ENCODE measurements around the gene COMMD3. TPM values are rescaled to one million over a fixed set of nuclear protein-coding genes. Genes with fewer than 3 reads are reported as not detected.

Gene COMMD3
- total and polyA plus RNA-seq, 9 of the 15 experiments (the other 6 are each of a cell fraction or from before 2014, with no cell fraction given): 50.7 to 217 (median 80.1) TPM

DNA sequence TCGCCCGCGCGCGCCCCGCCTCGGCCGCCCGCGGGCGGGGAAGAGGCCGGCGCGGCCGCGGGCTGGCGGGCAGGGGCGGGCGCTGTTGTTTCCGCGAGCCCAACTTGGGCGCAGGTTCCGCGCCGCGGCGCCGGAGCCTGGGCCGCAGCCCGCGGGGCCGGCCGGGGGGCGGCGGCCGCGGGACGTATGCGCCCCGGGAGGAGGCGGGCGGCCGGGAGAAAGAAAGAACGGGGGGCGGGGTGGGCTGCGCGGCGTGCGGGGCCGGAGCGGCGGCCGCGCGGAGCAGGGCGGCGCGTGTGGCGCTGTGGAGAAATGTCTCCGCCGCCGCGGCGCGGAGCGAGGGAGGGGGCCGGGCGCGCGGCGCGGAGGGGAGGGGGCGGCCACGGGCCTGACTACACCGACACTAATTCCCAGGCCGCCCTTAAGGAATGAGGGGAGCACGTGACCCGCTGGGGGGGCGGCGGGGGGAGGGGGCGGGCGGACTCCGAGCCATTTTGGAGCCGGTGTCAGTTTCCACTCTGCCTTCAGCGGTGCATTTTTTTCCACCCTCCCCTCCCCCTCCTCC lies 4.5 kb downstream of the COMMD3 start, which contains the start of gene BMI1 (continued):
- TF ChIP-seq POLR2B (IDR thresholded peaks at IDR 0.05; ENCODE audit: low read depth, partially characterized antibody) (no peak), MBD2 (IDR thresholded peaks at IDR 0.05; ENCODE audit: borderline replicate concordance, low read depth) (no peak), MYC (IDR thresholded peaks at IDR 0.05; ENCODE audit: low read depth, low read length) (peak; percentile 52; the same call in 1 of the 2 replicates), MYC (CRISPR knock-in tag; IDR thresholded peaks at IDR 0.05; ENCODE audit: borderline replicate concordance, low read depth) (no peak), STAT5B (CRISPR knock-in tag; IDR thresholded peaks at IDR 0.05) (no peak), ETV6 (IDR thresholded peaks at IDR 0.05; ENCODE audit: borderline replicate concordance in 1 of 2, low read depth in 2 of 2, low read length in 1 of 2) (no peak), ETV6 (CRISPR knock-in tag; IDR thresholded peaks at IDR 0.05; ENCODE audit: borderline replicate concordance) (no peak), POLR3A (IDR thresholded peaks at IDR 0.05; ENCODE audit: borderline replicate concordance, extremely low read depth, insufficient read depth, insufficient read length) (no peak), CEBPG (CRISPR knock-in tag; IDR thresholded peaks at IDR 0.05) (no peak), CEBPG (tag; conservative IDR thresholded peaks at IDR 0.05 in 1 of 2, IDR thresholded peaks at IDR 0.05 in 1 of 2) (no peak), PTRF (tag; IDR thresholded peaks at IDR 0.05) (no peak), ATF1 (CRISPR knock-in tag; IDR thresholded peaks at IDR 0.05) (no peak), ATF1 (tag; IDR thresholded peaks at IDR 0.05) (no peak), NONO (IDR thresholded peaks at IDR 0.05; ENCODE audit: low read depth in 2 of 2, low read length in 1 of 2) (0 out of 4 replicates have a peak, but pooled peaks of 1 of the 2 experiments have one; percentile 50), YBX1 (IDR thresholded peaks at IDR 0.05) (no peak), ZNF23 (CRISPR knock-in tag; IDR thresholded peaks at IDR 0.05) (no peak), ZNF212 (CRISPR knock-in tag; IDR thresholded peaks at IDR 0.05) (no peak), SMARCC2 (IDR thresholded peaks at IDR 0.05; ENCODE audit: low read depth) (no peak), ZNF764 (CRISPR knock-in tag; IDR thresholded peaks at IDR 0.05; ENCODE audit: low read depth) (no peak), SNIP1 (IDR thresholded peaks at IDR 0.05; ENCODE audit: low read depth) (no peak), ZNF217 (CRISPR knock-in tag; IDR thresholded peaks at IDR 0.05) (no peak), ZNF699 (CRISPR knock-in tag; IDR thresholded peaks at IDR 0.05; ENCODE audit: insufficient replicate concordance) (no peak), ZNF184 (CRISPR knock-in tag; IDR thresholded peaks at IDR 0.05) (no peak), CEBPB (tag; IDR thresholded peaks at IDR 0.05) (no peak)
- TF ChIP-seq, protein P1, sequence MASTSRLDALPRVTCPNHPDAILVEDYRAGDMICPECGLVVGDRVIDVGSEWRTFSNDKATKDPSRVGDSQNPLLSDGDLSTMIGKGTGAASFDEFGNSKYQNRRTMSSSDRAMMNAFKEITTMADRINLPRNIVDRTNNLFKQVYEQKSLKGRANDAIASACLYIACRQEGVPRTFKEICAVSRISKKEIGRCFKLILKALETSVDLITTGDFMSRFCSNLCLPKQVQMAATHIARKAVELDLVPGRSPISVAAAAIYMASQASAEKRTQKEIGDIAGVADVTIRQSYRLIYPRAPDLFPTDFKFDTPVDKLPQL (IDR thresholded peaks at IDR 0.05; ENCODE audit: extremely low read depth, insufficient read length): no peak
- TF ChIP-seq, protein P2, sequence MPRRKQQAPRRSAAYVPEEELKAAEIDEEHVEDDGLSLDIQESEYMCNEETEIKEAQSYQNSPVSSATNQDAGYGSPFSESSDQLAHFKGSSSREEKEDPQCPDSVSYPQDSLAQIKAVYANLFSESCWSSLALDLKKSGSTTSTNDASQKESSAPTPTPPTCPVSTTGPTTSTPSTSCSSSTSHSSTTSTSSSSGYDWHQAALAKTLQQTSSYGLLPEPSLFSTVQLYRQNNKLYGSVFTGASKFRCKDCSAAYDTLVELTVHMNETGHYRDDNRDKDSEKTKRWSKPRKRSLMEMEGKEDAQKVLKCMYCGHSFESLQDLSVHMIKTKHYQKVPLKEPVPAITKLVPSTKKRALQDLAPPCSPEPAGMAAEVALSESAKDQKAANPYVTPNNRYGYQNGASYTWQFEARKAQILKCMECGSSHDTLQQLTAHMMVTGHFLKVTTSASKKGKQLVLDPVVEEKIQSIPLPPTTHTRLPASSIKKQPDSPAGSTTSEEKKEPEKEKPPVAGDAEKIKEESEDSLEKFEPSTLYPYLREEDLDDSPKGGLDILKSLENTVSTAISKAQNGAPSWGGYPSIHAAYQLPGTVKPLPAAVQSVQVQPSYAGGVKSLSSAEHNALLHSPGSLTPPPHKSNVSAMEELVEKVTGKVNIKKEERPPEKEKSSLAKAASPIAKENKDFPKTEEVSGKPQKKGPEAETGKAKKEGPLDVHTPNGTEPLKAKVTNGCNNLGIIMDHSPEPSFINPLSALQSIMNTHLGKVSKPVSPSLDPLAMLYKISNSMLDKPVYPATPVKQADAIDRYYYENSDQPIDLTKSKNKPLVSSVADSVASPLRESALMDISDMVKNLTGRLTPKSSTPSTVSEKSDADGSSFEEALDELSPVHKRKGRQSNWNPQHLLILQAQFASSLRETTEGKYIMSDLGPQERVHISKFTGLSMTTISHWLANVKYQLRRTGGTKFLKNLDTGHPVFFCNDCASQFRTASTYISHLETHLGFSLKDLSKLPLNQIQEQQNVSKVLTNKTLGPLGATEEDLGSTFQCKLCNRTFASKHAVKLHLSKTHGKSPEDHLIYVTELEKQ (CRISPR knock-in tag; IDR thresholded peaks at IDR 0.05): no peak
- TF ChIP-seq, protein P3, sequence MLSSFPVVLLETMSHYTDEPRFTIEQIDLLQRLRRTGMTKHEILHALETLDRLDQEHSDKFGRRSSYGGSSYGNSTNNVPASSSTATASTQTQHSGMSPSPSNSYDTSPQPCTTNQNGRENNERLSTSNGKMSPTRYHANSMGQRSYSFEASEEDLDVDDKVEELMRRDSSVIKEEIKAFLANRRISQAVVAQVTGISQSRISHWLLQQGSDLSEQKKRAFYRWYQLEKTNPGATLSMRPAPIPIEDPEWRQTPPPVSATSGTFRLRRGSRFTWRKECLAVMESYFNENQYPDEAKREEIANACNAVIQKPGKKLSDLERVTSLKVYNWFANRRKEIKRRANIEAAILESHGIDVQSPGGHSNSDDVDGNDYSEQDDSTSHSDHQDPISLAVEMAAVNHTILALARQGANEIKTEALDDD (IDR thresholded peaks at IDR 0.05): no peak

Measured in K562 (cell line).